NCI-H146 treated with DMSO at 0.1 percent for 48 hours (cell line): Measurements from ENCODE around the gene OLFML1.
"Not testable (repeated sequence)": the region's sequence is repeated elsewhere in the genome, so short reads cannot be mapped to it uniquely, and the experiment has no call there.

Experiments used
- DNase-seq: peaks from one replicate; lab custom pipeline; 2025; ENCODE audit not compliant: unreplicated experiment; lab: John Stamatoyannopoulos, UW

Gene OLFML1

GRCh38 chr11:7509966-7510365 is 24.7 kb downstream of the OLFML1 start:
- no peak for DNase-seq

GRCh38 chr11:7511401-7511800 is 26.1 kb downstream of the OLFML1 start:
- no peak for DNase-seq

- DNase-seq: no peak
These were observed 27.4 kb downstream of the OLFML1 start for GRCh38 chr11:7512525-7513233.

GRCh38 chr11:7513234-7514098 is 28.2 kb downstream of the OLFML1 start, which contains the start of gene PPFIBP2:
Gene PPFIBP2, plus strand, starts transcription at chr11:7513999. Its CDS starts 35,477 bp downstream, at chr11:7549476.
- DNase-seq: no peak

- no peak for DNase-seq
These were observed 28.8 kb downstream of the OLFML1 start for GRCh38 chr11:7514099-7514591.

- no peak for DNase-seq
These were observed 30.2 kb downstream of the OLFML1 start for GRCh38 chr11:7515447-7515886.

- no peak for DNase-seq
These were observed 31.2 kb downstream of the OLFML1 start for GRCh38 chr11:7516475-7516874.

- DNase-seq: not testable (repeated sequence)
These were observed 32.4 kb downstream of the OLFML1 start for GRCh38 chr11:7517743-7518142.

GRCh38 chr11:7518811-7519562 is 33.7 kb downstream of the OLFML1 start:
- no peak for DNase-seq

- no peak for DNase-seq
These were observed 35.0 kb downstream of the OLFML1 start for GRCh38 chr11:7520011-7520942.

GRCh38 chr11:7520981-7521487 is 35.7 kb downstream of the OLFML1 start:
- no peak for DNase-seq

GRCh38 chr11:7522121-7522520 is 36.8 kb downstream of the OLFML1 start:
- no peak for DNase-seq

GRCh38 chr11:7522546-7522945 is 37.2 kb downstream of the OLFML1 start:
- DNase-seq: no peak

GRCh38 chr11:7523416-7524210 is 38.3 kb downstream of the OLFML1 start:
- no peak for DNase-seq

GRCh38 chr11:7524462-7525235 is 39.3 kb downstream of the OLFML1 start:
- DNase-seq: no peak

GRCh38 chr11:7525424-7525823 is 40.1 kb downstream of the OLFML1 start:
- DNase-seq: no peak

GRCh38 chr11:7527029-7527428 is 41.7 kb downstream of the OLFML1 start:
- no peak for DNase-seq

GRCh38 chr11:7528514-7529049 is 43.3 kb downstream of the OLFML1 start:
- no peak for DNase-seq
